ENCODE results near the gene KSR2. TPM values are rescaled to one million over a fixed set of nuclear protein-coding genes. Genes with fewer than 3 reads are reported as not detected.

The KSR2 gene
- total and polyA plus RNA-seq, 10 of the 15 experiments (the other 5 are each of a cell fraction or from before 2014, with no cell fraction given), result under 0.01 to 1.5 (median 0.01) TPM; not detected in 3

- no TSS peak for BruUV-seq (replicated peaks)
- ATAC-seq, result no peak
Measured at GRCh38 chr12:117768860-117769259, 199.9 kb downstream of the KSR2 start.

More at GRCh38 chr12:117768860-117769259, 199.9 kb downstream of the KSR2 start:
- Histone ChIP-seq H3K27ac (ENCODE audit: control insufficient read depth, insufficient read depth) (no peak overlapping the region), H4K20me1 (ENCODE audit: control insufficient read depth, insufficient read depth) (no peaks in the 10 kb centered on the region), H3K4me2 (ENCODE audit: control insufficient read depth, insufficient read depth) (no peak overlapping the region), H3K9me3 (replicated peaks; ENCODE audit: control insufficient read depth, insufficient read depth, low read length) (no peaks in the 10 kb centered on the region), H2AFZ (ENCODE audit: control insufficient read depth, low read depth, low read length) (no peak overlapping the region), H3K4me3 (no peak overlapping the region), H3K9ac (ENCODE audit: control insufficient read depth, insufficient read depth, low read length) (no peak overlapping the region), H3K79me2 (ENCODE audit: control insufficient read depth, insufficient read depth, low read length) (no peaks in the 10 kb centered on the region), H3K27me3 (replicated peaks in 1 of 2; ENCODE audit: control insufficient read depth in 2 of 2, insufficient read depth in 2 of 2, low read length in 1 of 2) (no peaks in the 10 kb centered on the region; a peak in 2 of 4 replicates), H3K4me1 (ENCODE audit: control insufficient read depth, insufficient read depth, low read length) (no peaks in the 10 kb centered on the region), H3K36me3 (ENCODE audit: control insufficient read depth in 2 of 2, insufficient read depth in 2 of 2, low read length in 1 of 2) (no peaks in the 10 kb centered on the region)
- intact Hi-C loops (cut with micrococcal nuclease; ENCODE audit: unreplicated experiment), result no loop called here
- POLR2A ChIA-PET, result no interaction called here
- RAD21 ChIA-PET (ENCODE audit: unreplicated experiment), result no interaction called here
- FAIRE-seq (no peak), DNase-seq (ENCODE audit: low read depth, low spot score) (no peak)
- CTCF ChIA-PET, result no interaction called here
- TF ChIP-seq STAT1 (conservative IDR thresholded peaks at IDR 0.05) (no peak), TCF12 (IDR thresholded peaks at IDR 0.05; ENCODE audit: low read depth, low read length) (no peak), KLF5 (IDR thresholded peaks at IDR 0.05; ENCODE audit: partially characterized antibody) (no peak), ASH2L (IDR thresholded peaks at IDR 0.05; ENCODE audit: borderline replicate concordance, low read depth) (no peak), ATF3 (IDR thresholded peaks at IDR 0.05; ENCODE audit: borderline replicate concordance, extremely low read depth, low read depth, low read length) (no peak), CUX1 (IDR thresholded peaks at IDR 0.05; ENCODE audit: insufficient replicate concordance, low read depth, low read length) (no peak), IRF3 (IDR thresholded peaks at IDR 0.05) (no peak), TAF1 (IDR thresholded peaks at IDR 0.05; ENCODE audit: borderline replicate concordance, low read depth, low read length) (no peak), CEBPZ (IDR thresholded peaks at IDR 0.05; ENCODE audit: low read depth, low read length) (no peak), POU2F2 (IDR thresholded peaks at IDR 0.05; ENCODE audit: borderline replicate concordance, low read depth, low read length) (no peak), E2F4 (IDR thresholded peaks at IDR 0.05; ENCODE audit: low read depth, low read length) (no peak), RBBP5 (conservative IDR thresholded peaks at IDR 0.05) (no peak)
- SMC1A ChIA-PET (ENCODE audit: uncharacterized antibody, unreplicated experiment), result no interaction called here
- in situ Hi-C loops (cut with MboI), result no loop called here
- 56% methylated on average over 3 of the region's 3 CpGs for WGBS (ENCODE audit: insufficient coverage, insufficient replicate concordance, low lambda C conversion rate, missing lambda C conversion rate)

Measured in GM12878 (cell line).